ENCODE data around the gene RNF212.

RNF212 gene

DNA sequence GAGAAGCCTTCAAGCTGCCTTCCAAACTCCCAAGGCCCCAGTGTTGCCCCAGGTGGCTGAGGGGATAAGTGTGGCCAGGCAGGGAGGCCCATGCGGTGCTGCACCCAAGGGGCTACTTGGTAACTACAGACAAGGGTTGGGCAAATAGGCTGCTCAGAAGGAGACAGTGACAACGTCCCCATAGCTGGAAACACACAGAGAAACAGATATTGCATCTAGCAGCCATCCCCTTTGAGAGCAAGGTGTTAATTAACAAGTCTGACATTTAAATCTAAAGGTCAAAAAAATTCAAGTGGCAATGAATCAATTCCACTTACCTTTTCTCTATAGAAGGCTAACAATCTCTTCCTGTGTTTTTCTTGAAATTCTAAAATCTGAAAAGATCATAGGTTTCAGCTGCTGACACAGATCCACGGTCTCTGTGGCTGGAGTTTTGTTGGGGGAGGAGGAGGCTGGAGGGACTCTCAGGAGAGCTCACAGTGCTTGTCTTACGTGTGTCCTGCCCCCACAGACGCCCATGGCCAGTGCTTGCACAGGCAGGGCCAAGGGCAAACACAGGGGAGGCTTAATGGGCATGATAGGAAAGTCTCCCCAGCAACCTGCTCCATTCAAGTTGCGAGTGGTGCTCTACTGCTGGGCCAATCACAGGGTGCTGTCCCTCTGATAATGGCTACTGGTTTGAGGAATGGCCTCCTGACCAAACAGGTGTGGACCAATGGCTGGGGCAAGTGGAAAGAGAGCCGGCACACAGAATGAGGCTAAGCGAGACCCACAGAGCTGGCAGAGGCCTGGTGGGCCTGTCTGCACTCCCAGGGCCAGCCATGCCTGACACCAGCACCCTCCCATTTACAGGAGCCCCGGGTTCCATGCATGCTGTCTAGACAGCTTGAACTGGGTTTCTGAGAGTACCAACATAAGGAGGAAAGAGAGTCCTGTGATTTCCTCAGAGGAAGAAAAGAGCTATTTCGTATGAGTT is 22.6 kb downstream of the RNF212 start:
- no peak for DNase-seq

DNA sequence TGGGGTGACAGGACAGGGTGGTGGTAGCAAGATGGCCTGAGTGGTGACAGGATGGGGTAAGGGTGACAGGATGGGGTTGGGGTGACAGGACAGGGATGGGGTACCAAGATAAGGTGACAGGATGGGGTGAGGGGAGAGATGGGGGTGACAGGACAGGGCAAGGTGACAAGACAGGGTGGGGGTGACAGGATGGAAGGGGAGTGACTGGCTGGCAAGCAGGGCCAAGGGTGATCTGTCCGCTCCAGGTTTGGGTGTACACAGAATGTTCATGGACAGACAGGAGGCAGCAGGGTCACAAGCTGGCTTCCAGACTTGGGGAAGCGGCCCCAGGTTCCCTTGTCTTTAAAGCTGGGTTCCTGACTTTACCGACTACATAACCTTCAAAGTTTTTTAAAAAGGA is 23.3 kb downstream of the RNF212 start:
- DNase-seq, result no peak

DNA sequence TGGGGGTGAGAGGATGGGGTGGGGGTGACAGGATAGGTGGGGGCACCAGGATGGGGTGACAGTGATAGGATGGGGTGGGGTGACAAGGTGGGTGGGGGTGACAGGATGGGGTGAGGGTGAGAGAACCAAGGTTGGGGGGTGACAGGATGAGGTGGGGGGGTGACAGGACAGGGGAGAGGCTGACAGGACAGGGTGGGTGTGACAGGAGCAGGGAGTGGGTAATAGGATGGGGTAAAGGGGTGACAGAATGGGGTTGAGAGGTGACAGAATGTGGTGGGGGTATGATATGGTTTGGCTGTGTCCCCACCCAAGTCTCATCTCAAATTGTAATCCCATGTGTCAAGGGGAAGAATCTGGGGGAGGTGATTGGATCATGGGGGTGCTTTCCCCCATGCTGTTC is 26.0 kb downstream of the RNF212 start:
- no peak for DNase-seq

DNA sequence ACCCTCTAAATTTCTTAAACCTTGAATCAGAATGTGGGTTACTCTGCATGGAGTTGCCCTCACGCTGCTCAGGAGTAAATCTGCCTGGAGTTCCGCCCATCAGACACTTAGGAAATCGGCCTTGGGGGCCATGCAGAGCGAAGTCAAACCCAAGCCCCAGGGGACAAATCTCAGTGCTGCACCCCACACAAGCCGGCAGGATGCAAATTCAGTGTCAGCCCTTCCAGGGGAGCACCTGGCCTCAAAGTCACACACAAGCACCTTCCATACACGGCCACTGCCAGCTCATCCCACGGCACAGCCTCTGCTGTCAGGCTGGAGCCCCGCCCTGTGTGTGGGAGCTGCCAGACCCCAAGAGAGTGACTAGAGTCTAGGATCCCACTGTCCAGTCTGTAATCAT is 27.4 kb downstream of the RNF212 start:
- DNase-seq, result no peak

DNA sequence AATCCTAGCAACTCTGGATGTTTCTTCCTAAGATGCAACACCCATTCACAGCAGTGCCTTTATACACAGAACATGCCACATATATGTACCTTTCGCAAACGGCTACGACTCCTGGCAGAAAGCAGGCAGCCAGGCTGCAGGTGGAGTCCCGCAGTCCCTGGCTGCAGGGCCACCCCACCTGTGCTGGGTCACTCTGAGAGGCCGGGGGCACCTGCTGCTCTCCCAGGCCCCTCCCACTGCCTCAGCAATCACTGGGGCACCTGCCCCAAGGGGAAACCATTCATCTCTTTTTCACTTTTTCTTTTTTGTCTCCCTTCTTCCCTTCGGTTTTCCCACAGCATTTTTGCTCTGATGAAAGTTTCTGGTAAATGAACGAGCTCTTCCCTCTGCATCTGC is 28.0 kb downstream of the RNF212 start:
- DNase-seq, result no peak

DNA sequence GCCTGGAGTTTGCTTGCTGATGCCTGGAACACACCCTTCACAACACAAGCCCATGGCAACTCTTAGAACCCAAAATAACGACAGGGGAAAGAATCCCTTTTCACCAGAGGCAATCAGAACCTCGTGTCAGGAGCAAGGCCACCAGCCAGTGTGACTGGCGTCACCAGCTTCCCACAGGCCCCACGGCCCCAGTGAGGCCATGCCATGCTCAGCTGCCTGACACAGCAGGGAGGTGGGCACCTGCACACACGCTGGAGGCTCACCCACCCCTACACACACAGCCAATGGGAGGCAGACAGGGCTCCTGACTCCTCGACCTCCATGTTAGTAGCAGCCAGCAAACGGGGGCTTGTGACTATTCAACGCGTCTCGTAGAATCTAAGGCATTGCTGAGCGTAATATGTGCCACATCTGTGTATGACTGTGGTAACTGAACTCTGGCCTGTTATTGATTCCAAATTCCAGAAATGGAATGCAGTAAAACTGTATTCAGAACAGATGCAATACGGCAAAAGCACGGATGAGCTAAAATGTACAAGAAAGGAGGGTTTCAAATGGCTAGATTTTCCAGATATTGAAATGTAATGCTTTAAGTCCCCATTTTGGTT is 28.5 kb downstream of the RNF212 start:
- no peak for DNase-seq

DNA sequence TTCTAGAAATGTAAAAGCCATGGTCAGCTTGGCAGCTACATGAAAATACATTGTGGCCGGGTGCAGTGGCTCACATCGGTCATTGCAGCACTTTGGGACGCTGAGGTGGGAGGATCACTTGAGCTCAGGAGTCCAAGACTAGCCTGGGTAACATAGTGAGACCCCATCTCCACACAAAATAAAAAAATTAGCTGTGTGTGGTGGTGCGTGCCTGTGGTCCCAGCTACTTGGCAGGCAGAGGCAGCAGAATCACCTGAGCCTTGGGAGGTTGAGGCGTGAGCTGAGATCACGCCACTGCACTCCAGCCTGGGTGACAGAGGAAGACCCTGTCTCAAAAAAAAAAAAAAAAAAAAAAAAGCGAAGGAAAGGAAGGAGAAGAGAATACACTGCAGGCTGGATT is 29.0 kb downstream of the RNF212 start:
- no peak for DNase-seq

DNA sequence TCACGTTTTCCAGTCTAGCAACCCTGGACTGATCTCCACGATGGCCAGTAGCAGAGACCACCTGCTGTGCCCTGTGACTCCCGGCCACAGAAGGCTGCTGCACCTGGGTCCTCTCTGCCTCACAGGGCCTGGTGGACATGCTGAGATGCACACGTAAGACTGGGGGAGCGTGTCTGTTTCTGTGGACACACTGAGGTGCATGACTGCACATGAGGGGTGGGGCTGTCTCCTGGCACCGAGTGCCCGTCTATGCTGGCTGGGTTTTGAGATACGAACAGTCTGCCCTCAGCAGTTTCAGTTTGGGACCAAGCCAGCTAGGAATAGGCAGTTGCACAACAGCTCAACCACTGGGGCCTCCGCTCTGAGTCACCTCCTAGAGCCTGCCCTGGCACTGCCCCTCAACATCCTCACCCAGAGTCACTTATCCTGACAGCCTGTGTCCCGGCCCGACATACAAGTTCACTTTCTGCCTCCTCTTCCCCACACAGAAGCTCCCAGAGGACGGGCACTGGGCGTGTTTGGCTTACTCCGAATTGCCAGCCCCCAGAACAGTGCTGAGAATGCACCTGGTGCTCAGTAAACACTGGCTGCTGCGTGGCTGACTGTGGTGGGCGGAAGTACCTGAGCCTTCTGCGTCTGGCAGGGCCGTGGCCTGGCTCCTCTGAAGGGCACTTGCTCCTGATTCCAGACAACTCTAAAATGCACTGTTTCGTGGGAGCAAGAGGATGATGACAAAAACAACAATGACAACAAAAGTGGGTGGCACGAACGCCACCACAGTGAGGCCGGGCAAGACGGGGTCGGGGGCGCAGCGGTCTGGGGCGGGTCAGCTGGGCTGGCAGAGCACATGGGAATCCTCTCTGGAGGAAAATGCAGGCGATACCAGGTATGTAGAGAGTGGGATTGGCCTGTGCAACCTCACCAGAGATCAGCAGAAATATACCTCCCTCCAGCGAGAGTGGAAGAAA is 30.9 kb downstream of the RNF212 start:
- DNase-seq, result peak in 1 of 14 donors; percentile 46

DNA sequence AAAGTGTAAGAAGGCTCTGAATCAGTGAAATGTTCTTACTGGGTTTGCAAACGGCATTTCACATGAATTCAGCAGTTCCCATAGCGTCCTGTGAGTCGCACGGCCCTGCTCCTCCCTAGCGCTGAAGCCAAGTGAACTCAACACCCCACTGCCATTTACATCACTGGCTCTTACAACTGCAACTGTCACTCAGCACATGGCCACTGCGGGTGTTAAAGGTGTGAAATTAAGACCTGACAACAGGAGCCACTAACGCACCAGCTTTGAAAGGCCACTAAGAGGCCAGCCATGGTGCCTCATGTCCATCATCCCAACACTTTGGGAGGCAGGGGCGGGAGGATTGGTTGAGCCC is 31.7 kb downstream of the RNF212 start:
- DNase-seq, result no peak

DNA sequence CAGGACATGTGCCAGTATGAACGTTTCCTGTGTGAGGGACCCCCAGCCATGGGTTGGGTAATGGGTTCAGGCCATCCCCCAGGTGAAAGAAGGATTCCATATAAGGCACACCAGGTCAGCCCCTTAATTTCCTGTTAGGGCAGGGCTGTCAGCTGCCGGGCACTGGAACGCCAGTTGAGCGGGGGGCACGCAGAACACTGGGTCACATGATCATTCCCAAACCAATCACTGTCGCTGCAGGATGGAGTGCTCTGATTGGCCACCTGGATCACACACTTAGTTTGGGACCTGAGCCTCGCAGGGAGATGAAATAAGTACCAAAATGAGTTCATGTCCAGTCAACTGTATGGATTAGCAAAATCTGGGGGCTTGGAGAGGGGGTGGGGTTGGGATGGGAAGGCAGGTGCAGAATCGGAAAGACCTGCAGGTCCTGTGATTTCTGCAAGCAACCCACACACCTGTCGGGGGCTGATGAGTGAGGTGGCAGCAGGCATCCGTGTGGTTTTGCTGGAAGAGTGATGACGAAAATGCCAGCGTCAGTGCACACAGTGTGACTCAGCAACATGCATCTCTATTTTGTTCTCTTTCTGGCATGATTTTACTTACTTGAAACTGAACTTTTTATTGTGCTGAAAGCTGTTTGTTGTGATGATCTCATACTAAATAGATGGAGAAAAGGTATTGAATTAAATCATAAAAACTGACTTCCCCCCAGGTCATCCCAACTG is 32.2 kb downstream of the RNF212 start:
- DNase-seq, result no peak

DNA sequence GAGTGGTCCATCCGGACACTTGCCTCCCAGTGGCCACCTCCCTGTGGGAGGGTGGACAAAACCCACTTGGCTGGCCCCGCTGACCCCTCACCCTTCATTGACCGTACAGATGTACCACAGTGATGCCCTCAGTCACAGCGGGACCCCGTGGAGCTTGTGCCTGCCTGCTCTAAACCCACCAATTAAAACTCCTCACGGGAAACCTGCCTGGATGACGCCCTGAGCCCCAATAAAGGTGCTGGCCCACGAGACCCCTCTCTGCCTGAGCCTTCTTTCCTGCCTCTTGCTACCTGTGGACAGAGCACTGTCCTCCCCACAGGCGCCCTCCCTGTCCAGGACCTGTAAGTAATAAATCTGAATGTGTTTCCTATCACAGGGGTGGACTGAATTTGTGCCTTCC is 32.9 kb downstream of the RNF212 start:
- DNase-seq, result no peak

DNA sequence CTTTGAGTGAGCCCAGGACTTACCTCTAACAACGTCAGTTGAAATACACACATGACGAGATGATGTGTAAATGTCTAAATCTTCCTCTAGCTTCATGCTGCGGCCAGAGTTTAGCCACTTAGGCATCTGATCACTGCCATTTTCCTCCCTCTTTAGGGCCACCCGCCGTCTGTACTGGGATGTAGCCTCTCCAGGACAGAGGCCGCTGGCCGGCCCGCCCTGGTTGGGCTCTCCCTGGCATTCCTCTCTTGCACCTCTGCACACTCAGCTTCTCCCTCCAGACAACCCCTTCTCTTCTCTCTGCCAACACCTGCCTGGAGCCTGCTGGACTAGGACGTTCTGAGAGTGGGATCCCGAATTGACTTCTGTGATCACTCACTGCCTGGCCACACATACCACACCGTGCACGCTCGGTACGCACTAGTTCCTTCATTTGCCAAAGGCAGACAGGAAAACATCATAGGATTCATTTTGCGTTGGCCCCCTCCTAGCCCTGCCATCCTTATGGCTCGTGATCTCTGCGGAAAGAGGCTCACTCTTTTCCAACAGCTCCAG is 33.6 kb downstream of the RNF212 start:
- no peak for DNase-seq

DNA sequence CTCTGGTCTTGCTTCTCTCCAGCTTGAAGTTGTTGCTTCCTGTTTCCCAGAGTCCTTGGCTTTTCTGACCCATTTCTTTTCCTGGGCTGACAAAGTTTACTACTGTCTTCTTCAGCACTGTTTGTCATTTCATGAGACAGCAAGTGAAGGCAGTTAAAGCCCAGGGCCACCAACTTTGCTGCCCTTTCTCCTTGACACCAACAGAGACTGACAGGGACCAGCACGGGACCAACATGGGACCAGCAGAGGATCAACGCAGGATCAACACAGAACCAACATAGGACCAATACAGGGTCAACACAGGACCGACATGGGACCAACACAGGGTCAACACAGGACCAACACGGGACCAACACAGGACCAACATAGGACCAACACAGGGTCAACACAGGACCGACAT is 34.9 kb downstream of the RNF212 start:
- no peak for DNase-seq

DNA sequence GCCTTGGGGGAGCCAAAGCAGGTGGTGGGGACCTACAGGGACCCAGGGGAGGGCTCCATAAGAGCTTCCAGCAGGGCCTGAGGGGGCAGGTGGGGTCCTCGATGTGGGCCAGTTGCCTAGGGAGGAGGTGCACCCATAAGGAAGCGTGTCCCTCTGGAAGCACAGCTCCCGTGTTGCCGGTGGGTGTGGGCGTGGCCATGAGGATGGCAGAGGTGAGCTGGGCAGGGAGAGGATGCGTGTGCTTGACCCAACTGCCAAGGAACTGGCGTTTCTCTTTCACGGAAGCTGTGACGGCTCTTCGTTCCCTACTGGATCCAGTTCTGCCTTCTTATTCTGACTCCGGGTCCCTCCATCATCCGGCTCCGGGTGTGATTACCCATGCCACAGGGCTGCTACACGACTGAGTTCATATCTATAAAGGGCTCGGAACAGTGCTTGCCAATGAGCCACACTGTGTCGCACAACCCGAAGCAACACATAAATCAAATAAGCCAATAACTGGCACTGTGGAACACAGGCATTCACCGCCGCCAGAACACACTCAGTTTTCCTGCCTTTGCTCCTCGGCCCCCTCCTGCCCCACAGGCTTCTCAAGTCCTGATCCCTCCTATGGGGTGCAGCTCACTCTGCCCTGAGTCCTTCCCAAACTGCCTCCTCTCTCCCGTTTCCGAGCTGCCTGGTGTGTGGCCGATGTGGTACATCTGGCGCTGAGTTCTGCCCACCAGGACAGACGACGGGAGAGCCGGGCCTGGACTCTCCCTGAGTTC is 35.5 kb downstream of the RNF212 start:
- no peak for DNase-seq

DNA sequence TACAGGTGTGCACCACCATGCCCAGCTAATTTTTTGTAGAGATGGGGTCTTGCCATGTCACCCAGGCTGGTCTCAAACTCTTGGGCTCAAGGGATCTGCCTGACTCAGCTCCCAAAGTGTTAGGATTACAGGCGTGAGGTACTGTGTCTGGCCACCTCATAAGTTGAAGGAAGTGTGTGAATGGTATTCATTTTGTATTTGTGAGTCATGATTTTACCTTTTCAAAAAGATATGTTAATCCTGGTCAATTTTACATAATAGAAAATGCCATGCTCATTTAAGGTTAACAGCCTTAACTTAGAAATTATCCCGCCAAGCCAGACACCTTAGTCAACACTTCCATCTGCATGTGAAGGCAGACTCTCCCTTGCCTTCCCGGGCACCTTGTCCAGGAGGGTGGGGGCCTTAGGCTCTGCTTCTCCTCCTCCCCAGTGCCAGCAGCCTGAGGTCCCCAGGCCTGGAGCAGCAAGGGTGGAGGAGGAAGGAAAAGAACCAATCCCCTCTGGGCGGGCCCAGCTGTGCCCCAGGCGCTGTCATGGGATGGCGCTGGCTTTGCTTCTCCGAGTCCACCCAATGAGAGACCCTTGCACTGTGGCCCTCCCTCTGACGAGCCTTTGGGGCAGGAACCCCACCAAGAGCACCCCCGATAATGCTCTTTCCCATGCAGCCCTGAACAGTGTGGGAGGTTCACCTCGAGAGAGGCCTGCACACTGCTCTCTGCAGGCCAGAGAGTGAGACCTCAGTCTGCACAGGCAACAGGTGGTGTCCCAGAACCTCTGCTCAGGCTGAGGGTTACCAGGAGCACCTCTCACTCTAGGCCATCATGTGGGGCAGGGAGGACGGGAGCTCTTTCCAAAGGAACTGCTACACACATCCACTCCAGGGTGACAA is 37.3 kb downstream of the RNF212 start:
- DNase-seq, result no peak

DNA sequence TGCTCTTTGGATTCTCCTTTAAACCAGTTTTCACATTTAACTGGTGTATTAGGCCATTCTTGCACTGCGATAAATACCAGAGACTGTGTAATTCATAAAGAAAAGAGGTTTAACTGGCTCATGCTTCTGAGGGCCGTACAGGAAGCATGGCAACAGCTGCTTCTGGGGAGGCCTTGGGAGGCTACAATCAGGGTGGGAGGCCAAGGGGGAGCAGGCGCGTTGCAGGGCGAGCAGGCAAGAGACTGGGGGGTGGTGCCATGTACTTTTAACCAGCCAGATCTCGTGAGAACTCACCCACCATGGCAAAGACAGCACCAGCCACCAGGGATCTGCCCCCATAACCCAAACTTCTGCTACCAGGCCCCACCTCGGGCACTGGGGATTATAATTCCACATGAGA is 38.1 kb downstream of the RNF212 start:
- no peak for DNase-seq

DNA sequence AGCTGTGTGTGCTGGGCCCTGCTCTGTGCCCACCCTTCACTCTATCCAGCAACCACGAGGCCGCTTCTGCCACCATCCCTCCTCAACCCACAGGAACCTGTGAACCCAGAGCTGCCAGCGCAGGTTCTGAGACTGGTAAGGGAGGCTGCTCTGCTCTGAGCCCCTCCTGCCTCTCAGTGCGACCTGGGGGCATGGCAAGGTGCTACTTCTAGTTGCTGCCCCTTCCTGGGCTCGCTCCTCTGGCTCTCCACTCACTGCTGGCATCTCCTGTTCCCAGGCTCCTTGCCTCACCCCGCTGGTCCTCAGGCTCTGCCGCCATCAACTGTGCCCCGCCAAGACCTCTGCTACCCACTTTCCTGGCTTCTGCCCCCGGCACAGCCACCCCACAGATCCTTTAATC is 39.3 kb downstream of the RNF212 start:
- no peak for DNase-seq

DNA sequence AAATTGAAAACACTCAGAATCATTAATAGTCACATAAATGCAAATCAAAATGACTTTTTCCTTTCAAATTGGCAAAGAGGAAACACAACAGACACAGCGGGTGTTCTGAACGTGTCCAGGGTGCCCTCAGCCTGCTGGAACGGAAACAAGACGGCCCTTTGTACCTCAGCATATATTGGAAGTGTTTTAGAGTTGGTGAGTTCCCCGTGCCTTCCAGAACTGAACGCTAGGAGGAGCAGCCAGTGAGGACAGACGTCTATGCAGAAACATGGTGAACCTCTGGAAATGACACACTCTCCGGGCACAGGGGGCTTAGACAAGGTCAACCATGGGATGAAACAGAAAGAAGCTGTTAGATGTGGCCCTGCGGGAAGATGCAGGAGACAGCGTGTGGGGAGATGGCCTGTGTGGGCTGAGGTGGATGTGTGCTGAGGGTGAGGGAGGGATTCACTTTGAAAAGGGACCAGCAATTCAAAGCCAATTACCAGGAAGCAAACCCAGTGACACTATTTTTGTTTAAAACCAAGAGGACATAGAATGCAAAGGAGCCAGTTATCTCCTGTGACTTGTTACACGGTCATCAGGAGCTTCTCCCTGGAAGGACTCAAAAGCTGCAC is 40.4 kb downstream of the RNF212 start:
- peak in 6 of 14 donors; percentile 18 to 38 (median 32) for DNase-seq

DNA sequence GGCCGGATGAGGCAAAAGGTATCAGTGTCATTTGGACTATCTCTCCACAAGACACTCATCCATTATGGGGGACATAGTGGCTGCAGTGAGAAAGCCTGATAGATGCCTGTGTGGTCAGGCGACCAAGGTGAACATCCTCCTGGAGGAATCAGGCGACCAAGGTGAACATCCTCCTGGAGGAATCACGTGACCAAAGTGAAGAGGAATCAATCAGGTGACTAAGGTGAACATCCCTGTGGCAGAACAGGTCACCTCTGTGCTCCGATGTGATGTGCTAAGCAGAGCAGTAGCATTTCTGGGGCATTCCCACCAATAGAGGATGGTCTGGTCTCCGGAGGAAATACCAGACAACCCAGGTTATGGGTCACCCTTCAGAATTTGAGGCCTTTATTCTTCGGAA is 44.0 kb downstream of the RNF212 start:
- no peak for DNase-seq

DNA sequence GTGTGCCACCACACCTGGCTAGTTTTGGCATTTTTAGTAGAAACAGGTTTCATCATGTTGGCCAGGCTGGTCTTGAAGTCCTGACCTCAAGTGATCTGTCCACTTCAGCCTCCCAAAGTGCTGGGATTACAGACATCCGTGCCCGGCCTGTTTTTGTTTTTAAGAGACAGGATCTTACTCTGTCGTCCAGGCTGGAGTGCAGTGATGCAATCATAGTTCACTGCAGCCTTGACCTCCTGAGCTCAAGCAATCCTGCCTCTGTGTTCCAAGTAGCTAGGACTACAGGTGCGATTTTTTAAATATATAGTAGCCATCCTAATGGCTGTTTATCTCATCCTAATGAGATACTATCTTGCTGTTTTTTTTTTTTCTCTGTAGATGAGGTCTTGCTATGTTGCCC is 47.6 kb downstream of the RNF212 start:
- no peak for DNase-seq

Measured in C1 segment of cervical spinal cord (tissue), 14 donors.